Middle frontal gyrus (tissue), 1 donor: Measurements from ENCODE around the gene THRAP3.
A peak's percentile ranks its signal among the peaks of the same experiment; 100 is the strongest.
"Not testable (repeated sequence)": the region's sequence is repeated elsewhere in the genome, so short reads cannot be mapped to it uniquely, and the experiment has no call there.

Experiments used
- DNase-seq: peaks from one replicate; pipeline ENCODE4 v3.0.0-alpha.2; 2015; ENCODE audit warnings: low spot score; ENCODE audit errors: extremely low spot score

The THRAP3 gene

GRCh38 chr1:36223996-36224536 is at the start of gene THRAP3:
THRAP3 (plus strand) TSS chr1:36224443; CDS start chr1:36282564, 58,121 bp downstream.
- peak; percentile 100 for DNase-seq

GRCh38 chr1:36174713-36175112 is 49.5 kb upstream of the THRAP3 start:
- no peak for DNase-seq

- no peak for DNase-seq
Measured at GRCh38 chr1:36175137-36176095, 48.8 kb upstream of the THRAP3 start.

- no peak for DNase-seq
Measured at GRCh38 chr1:36176106-36176949, 47.9 kb upstream of the THRAP3 start.

GRCh38 chr1:36177589-36178431 is 46.4 kb upstream of the THRAP3 start:
- DNase-seq, result no peak

- no peak for DNase-seq
Measured at GRCh38 chr1:36178471-36179219, 45.6 kb upstream of the THRAP3 start.

- no peak for DNase-seq
Measured at GRCh38 chr1:36179220-36179600, 45.0 kb upstream of the THRAP3 start.

- no peak for DNase-seq
Measured at GRCh38 chr1:36182734-36183133, 41.5 kb upstream of the THRAP3 start.

GRCh38 chr1:36183309-36183856 is 40.9 kb upstream of the THRAP3 start:
- DNase-seq, result no peak

- peak; percentile 82 for DNase-seq
Measured at GRCh38 chr1:36187800-36188593, 36.2 kb upstream of the THRAP3 start.

- DNase-seq, result not testable (repeated sequence)
Measured at GRCh38 chr1:36196805-36197204, 27.4 kb upstream of the THRAP3 start.

- DNase-seq, result no peak
Measured at GRCh38 chr1:36198641-36199040, 25.6 kb upstream of the THRAP3 start.

GRCh38 chr1:36199934-36200741 is 24.1 kb upstream of the THRAP3 start:
- DNase-seq, result no peak

- no peak for DNase-seq
Measured at GRCh38 chr1:36203027-36203553, 21.2 kb upstream of the THRAP3 start.

GRCh38 chr1:36203554-36204346 is 20.5 kb upstream of the THRAP3 start:
- no peak for DNase-seq

GRCh38 chr1:36204347-36204909 is 19.8 kb upstream of the THRAP3 start:
- no peak for DNase-seq

GRCh38 chr1:36206323-36206858 is 17.9 kb upstream of the THRAP3 start:
- no peak for DNase-seq
